ENCODE results near the gene IL9. TPM values are rescaled to one million over a fixed set of nuclear protein-coding genes. Genes with fewer than 3 reads are reported as not detected.

The IL9 gene
- total RNA-seq, 1 donor from 2014 or later, result not detected

GRCh38 chr5:135920199-135920598, 24.6 kb upstream of the IL9 start:
- Histone ChIP-seq H3K4me3 (no peak overlapping the region), H3K36me3 (no peaks in the 10 kb centered on the region), H3K4me1 (no peaks in the 10 kb centered on the region), H3K27me3 (no peaks in the 10 kb centered on the region), H3K27ac (no peak overlapping the region), H3K9me3 (no peaks in the 10 kb centered on the region)
- no peak for DNase-seq (ENCODE audit: low spot score in 2 of 2)
- intact Hi-C loops (cut with DNase I), result no loop called here
- TF ChIP-seq CTCF (IDR thresholded peaks at IDR 0.05), result no peak

GRCh38 chr5:135916638-135917263, 21.1 kb upstream of the IL9 start:
- no peak for TF ChIP-seq CTCF (IDR thresholded peaks at IDR 0.05)
- intact Hi-C loops (cut with DNase I), result no loop called here

GRCh38 chr5:135915466-135916001, 19.9 kb upstream of the IL9 start:
- Histone ChIP-seq H3K9me3 (no peaks in the 10 kb centered on the region), H3K4me3 (no peak overlapping the region), H3K27me3 (no peaks in the 10 kb centered on the region), H3K36me3 (no peaks in the 10 kb centered on the region), H3K4me1 (no peaks in the 10 kb centered on the region), H3K27ac (no peak overlapping the region)
- intact Hi-C loops (cut with DNase I), result no loop called here
- DNase-seq (ENCODE audit: low spot score in 2 of 2), result no peak
- TF ChIP-seq CTCF (IDR thresholded peaks at IDR 0.05), result no peak

More at GRCh38 chr5:135916638-135917263, 21.1 kb upstream of the IL9 start:
- no peaks in the 10 kb centered on the region for H3K4me1 ChIP-seq
- no peak for DNase-seq (ENCODE audit: low spot score in 2 of 2)
- H3K4me3 ChIP-seq, result no peak overlapping the region
- H3K27ac ChIP-seq, result no peak overlapping the region
- H3K9me3 ChIP-seq, result no peaks in the 10 kb centered on the region
- H3K36me3 ChIP-seq, result no peaks in the 10 kb centered on the region
- no peaks in the 10 kb centered on the region for H3K27me3 ChIP-seq

GRCh38 chr5:135913713-135914626, 18.3 kb upstream of the IL9 start:
- no peak for TF ChIP-seq CTCF (IDR thresholded peaks at IDR 0.05)
- Histone ChIP-seq H3K27ac (no peak overlapping the region), H3K27me3 (no peaks in the 10 kb centered on the region)

GRCh38 chr5:135905144-135905543, 9.5 kb upstream of the IL9 start:
- Histone ChIP-seq H3K36me3 (no peaks in the 10 kb centered on the region), H3K27ac (no peak overlapping the region), H3K9me3 (no peaks in the 10 kb centered on the region), H3K4me1 (no peaks in the 10 kb centered on the region), H3K4me3 (no peak overlapping the region), H3K27me3 (peaks cover 3% of the 10 kb centered on the region)
- no peak for DNase-seq (ENCODE audit: low spot score in 2 of 2)
- intact Hi-C loops (cut with DNase I), result no loop called here
- no peak for TF ChIP-seq CTCF (IDR thresholded peaks at IDR 0.05)

More at GRCh38 chr5:135913713-135914626, 18.3 kb upstream of the IL9 start:
- Histone ChIP-seq H3K9me3 (no peaks in the 10 kb centered on the region), H3K4me3 (no peak overlapping the region), H3K36me3 (no peaks in the 10 kb centered on the region), H3K4me1 (no peaks in the 10 kb centered on the region)
- intact Hi-C loops (cut with DNase I), result no loop called here
- DNase-seq (ENCODE audit: low spot score in 2 of 2), result no peak
